ENCODE data around the gene LYPD1.

Gene LYPD1

DNA sequence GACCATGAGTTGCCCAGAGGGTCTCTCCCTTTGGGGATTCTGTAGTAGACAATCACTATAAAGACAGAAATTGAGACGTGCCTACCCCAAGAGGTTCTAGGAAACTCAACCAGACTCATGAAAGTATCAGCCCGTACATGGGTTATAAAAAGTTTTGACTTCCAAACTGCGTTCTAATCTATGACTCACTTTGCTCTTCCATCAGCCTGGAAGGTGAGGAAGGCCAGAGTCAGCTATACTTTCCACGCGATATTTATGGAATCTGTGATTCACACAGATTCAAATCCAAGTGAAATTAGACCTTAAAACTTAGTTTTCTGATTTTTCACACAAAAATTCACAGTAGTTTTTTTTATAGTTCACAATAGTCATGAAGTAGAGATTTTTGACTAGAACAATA, 7.7 kb upstream of the LYPD1 start:
- ATAC-seq (ENCODE audit: low read depth) (no peak; the same call in 2 of the 3 replicates), DNase-seq (ENCODE audit: low spot score) (no peak)
- H3K4me3 ChIP-seq (ENCODE audit: severe bottlenecking): no peak overlapping the region
- no peaks in the 10 kb centered on the region for H3K4me1 ChIP-seq (ENCODE audit: insufficient read depth, poor library complexity, severe bottlenecking)
- no peak overlapping the region for H3K27ac ChIP-seq (ENCODE audit: poor library complexity, severe bottlenecking)
- H3K36me3 ChIP-seq (ENCODE audit: low read depth): no peaks in the 10 kb centered on the region
- H3K9me3 ChIP-seq (ENCODE audit: severe bottlenecking): no peaks in the 10 kb centered on the region
- TF ChIP-seq, protein P1, sequence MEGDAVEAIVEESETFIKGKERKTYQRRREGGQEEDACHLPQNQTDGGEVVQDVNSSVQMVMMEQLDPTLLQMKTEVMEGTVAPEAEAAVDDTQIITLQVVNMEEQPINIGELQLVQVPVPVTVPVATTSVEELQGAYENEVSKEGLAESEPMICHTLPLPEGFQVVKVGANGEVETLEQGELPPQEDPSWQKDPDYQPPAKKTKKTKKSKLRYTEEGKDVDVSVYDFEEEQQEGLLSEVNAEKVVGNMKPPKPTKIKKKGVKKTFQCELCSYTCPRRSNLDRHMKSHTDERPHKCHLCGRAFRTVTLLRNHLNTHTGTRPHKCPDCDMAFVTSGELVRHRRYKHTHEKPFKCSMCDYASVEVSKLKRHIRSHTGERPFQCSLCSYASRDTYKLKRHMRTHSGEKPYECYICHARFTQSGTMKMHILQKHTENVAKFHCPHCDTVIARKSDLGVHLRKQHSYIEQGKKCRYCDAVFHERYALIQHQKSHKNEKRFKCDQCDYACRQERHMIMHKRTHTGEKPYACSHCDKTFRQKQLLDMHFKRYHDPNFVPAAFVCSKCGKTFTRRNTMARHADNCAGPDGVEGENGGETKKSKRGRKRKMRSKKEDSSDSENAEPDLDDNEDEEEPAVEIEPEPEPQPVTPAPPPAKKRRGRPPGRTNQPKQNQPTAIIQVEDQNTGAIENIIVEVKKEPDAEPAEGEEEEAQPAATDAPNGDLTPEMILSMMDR (IDR thresholded peaks at IDR 0.05; ENCODE audit: poor library complexity, severe bottlenecking): no peak
- peaks cover 6% of the 10 kb centered on the region for H3K27me3 ChIP-seq (ENCODE audit: insufficient read depth, poor library complexity, severe bottlenecking)

DNA sequence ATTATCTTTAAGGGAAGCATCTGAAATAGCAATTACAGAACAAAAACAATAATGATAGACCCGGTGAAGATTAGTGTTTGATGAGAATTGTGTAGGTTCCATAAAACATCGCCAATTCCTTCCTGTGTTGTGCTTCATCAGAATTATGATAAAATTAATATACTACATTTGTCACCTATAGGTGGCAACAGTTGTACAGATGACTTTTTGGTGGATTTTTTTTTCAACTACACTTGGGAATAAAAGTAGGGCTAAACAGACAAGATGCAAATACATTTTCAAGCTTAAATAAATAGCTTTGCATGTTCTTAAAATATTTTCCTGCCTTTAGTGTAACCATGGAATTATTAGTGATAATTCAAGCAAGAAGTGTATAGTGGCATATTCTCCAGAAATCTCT, 7.0 kb upstream of the LYPD1 start:
- H3K36me3 ChIP-seq (ENCODE audit: low read depth): no peaks in the 10 kb centered on the region
- H3K27me3 ChIP-seq (ENCODE audit: insufficient read depth, poor library complexity, severe bottlenecking): peaks cover 6% of the 10 kb centered on the region
- H3K4me1 ChIP-seq (ENCODE audit: insufficient read depth, poor library complexity, severe bottlenecking): no peaks in the 10 kb centered on the region
- H3K27ac ChIP-seq (ENCODE audit: poor library complexity, severe bottlenecking): no peak overlapping the region
- no peak overlapping the region for H3K4me3 ChIP-seq (ENCODE audit: severe bottlenecking)
- H3K9me3 ChIP-seq (ENCODE audit: severe bottlenecking): no peaks in the 10 kb centered on the region
- TF ChIP-seq, protein P1 (IDR thresholded peaks at IDR 0.05; ENCODE audit: poor library complexity, severe bottlenecking): peak; percentile 28
- DNase-seq (ENCODE audit: low spot score) (no peak), ATAC-seq (ENCODE audit: low read depth) (no peak)

DNA sequence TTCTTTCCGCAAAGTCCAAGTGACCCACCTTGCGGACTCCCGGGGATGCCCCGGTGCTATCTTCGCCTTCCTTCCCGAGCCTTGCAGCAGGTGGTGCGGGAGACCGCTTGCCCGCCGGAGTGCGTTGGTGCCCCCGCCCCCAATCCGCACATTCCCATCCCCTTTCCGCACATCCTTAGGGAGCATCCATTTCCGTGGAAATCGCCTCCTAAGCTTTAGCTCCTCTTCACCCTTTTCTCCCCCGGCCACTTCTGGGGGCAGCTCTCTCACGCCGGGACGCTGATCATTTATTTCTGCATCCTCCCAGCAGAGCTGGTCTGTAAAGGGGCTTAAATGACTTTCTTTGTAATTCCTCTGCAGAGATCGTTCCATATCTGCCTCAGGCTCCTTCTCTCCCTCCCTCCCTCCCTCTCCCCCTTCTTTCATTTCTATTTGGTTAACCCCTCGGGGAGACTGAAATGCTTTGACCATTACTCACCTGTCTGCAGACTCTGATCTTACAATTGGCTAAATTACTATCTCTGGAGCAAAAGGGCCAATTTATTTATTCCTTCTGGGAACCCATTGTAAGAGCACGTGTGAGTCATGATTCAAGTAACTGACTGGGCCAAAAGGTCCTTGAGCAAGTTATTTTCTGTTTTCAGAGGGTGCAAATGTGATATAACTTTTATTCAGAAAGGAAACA, 1.3 kb upstream of the LYPD1 start:
- Histone ChIP-seq H3K27ac (ENCODE audit: poor library complexity, severe bottlenecking) (no peak overlapping the region), H3K9me3 (ENCODE audit: severe bottlenecking) (no peaks in the 10 kb centered on the region), H3K4me1 (ENCODE audit: insufficient read depth, poor library complexity, severe bottlenecking) (peaks cover 12% of the 10 kb centered on the region), H3K4me3 (ENCODE audit: severe bottlenecking) (no peak overlapping the region), H3K27me3 (ENCODE audit: insufficient read depth, poor library complexity, severe bottlenecking) (peaks cover 50% of the 10 kb centered on the region), H3K36me3 (ENCODE audit: low read depth) (no peaks in the 10 kb centered on the region)
- TF ChIP-seq, protein P1 (IDR thresholded peaks at IDR 0.05; ENCODE audit: poor library complexity, severe bottlenecking): no peak
- no peak for DNase-seq (ENCODE audit: low spot score)
- ATAC-seq (ENCODE audit: low read depth): peak; percentile 72

DNA sequence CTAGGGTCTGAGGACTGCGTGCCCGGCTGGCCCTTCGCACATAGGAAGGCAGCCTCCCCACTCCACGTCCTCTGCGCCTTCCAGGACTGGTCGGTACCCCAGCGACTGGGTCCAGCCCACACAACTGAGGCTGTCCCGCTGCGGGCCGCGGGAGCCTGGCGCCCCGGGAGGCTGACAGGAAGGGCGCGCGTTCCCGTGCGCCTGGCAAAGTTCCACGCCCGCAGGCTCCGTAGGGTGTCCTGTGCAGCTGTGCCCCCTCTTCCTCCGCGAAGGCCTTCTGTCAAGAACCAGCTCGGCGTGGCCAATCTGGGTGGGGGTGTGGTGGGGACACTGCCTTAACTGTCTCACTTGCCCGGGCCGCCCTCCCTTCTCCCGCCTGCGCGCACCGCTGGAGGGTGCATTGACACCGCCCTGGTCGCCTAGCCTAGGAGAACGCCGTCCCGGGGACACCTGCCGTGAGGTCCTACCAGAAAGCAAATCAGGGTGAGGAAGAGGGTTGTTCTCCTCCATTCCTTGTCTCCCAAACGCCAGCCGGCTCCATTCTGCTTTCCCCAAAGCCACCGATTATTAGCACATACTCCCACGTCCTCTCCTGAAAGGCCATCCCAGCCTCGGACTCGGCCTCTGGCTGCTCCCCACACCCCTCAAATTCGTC, 618 bp upstream of the LYPD1 start:
- peaks cover 12% of the 10 kb centered on the region for H3K4me1 ChIP-seq (ENCODE audit: insufficient read depth, poor library complexity, severe bottlenecking)
- H3K36me3 ChIP-seq (ENCODE audit: low read depth): no peaks in the 10 kb centered on the region
- peak overlapping the region; percentile 16 for H3K4me3 ChIP-seq (ENCODE audit: severe bottlenecking)
- H3K27ac ChIP-seq (ENCODE audit: poor library complexity, severe bottlenecking): no peak overlapping the region
- no peaks in the 10 kb centered on the region for H3K9me3 ChIP-seq (ENCODE audit: severe bottlenecking)
- peak; percentile 65 for DNase-seq (ENCODE audit: low spot score)
- TF ChIP-seq, protein P1 (IDR thresholded peaks at IDR 0.05; ENCODE audit: poor library complexity, severe bottlenecking): no peak
- H3K27me3 ChIP-seq (ENCODE audit: insufficient read depth, poor library complexity, severe bottlenecking): peaks cover 52% of the 10 kb centered on the region
- peak; percentile 47 for ATAC-seq (ENCODE audit: low read depth)

All from RWPE2 (cell line).